ENCODE results near the gene SEMA3F. TPM values are rescaled to one million over a fixed set of nuclear protein-coding genes. Genes with fewer than 3 reads are reported as not detected.

Gene SEMA3F
- total and polyA plus RNA-seq, 9 donors: 1.9 to 31.5 (median 7.2) TPM

DNA sequence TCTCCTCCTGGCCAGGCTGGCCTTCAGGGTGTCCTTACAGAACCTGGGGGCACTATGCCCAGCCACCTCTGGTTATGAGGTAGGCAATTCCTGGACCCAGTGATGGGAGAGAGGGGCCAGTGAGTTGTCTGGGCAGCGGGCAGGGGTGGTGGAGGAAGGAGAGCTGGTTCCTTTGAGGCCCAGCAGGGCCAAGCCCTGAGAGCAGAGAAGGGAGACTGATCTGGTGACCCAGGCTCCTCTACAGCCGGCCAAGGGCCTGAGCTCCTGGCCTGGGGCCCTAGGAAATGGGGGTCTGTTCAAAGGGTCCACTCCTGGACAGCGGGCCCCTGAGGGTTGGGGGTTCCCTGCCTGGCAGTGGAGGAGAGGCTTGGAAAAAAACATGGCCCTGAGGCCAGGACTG, 57.8 kb downstream of the SEMA3F start:
- Histone ChIP-seq H3K4me3 (no peak overlapping the region), H3K27ac (no peak overlapping the region), H3K9me3 (no peaks in the 10 kb centered on the region), H3K36me3 (no peaks in the 10 kb centered on the region), H3K27me3 (no peaks in the 10 kb centered on the region), H3K4me1 (ENCODE audit: insufficient read depth) (peaks cover 7% of the 10 kb centered on the region)
- TF ChIP-seq, protein P1, sequence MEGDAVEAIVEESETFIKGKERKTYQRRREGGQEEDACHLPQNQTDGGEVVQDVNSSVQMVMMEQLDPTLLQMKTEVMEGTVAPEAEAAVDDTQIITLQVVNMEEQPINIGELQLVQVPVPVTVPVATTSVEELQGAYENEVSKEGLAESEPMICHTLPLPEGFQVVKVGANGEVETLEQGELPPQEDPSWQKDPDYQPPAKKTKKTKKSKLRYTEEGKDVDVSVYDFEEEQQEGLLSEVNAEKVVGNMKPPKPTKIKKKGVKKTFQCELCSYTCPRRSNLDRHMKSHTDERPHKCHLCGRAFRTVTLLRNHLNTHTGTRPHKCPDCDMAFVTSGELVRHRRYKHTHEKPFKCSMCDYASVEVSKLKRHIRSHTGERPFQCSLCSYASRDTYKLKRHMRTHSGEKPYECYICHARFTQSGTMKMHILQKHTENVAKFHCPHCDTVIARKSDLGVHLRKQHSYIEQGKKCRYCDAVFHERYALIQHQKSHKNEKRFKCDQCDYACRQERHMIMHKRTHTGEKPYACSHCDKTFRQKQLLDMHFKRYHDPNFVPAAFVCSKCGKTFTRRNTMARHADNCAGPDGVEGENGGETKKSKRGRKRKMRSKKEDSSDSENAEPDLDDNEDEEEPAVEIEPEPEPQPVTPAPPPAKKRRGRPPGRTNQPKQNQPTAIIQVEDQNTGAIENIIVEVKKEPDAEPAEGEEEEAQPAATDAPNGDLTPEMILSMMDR (IDR thresholded peaks at IDR 0.05): no peak
- no peak for TF ChIP-seq EP300 (IDR thresholded peaks at IDR 0.05)
- TF ChIP-seq POLR2A (IDR thresholded peaks at IDR 0.05): no peak
- DNase-seq: no peak
- intact Hi-C loops (cut with DNase I): no loop called here
- 87 to 98% (median 93%) methylated on average over 3 of the region's 3 CpGs for WGBS, 3 donors

DNA sequence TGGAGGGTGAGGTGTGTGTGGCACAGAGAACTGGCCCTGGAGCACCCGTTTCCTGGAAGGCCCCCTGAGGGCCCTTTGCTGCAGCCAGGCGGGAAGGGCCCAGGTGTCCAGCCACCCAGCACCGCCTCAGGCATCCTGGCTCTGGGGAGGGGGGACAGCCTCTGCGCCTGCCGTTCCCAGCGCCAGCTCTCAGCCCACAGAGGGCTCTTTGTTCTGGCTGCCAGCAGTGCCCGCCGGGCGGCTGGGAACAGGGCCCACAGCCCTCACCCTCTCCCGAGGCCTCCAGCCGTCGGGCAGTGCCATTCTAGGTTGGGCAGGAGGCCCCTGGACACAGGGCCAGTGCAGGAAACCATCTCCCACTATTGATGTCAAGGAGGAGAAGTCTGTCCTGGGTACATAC, 58.2 kb downstream of the SEMA3F start:
- 91 to 94% (median 93%) methylated on average over 12 of the region's 12 CpGs for WGBS, 3 donors
- intact Hi-C loops (cut with DNase I): no loop called here
- no peaks in the 10 kb centered on the region for H3K27me3 ChIP-seq

DNA sequence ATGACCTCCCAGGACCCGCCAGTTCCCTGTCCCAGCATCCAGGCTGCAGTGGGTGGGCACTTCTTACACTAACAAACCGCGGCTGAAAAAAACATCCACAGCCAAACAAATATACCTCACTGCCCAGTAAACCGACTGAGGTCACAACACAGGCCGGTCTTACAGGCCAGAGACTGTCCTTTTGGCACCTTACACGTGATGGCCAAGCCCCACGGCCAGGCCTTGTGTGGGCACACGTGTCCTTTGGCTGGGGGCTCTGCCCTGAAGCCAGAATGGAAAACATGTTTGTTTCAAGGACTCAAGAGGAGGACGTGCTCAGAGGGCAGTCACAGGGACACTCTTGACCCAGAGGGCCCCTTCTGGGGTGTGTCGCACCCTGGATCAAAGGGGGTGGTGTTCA, 59.7 kb downstream of the SEMA3F start:
- no peak for TF ChIP-seq EP300 (IDR thresholded peaks at IDR 0.05)
- TF ChIP-seq POLR2A (IDR thresholded peaks at IDR 0.05): no peak
- TF ChIP-seq, protein P1 (IDR thresholded peaks at IDR 0.05): no peak
- no peak overlapping the region for H3K4me3 ChIP-seq
- no peak overlapping the region for H3K27ac ChIP-seq
- no peaks in the 10 kb centered on the region for H3K27me3 ChIP-seq
- 71 to 78% (median 73%) methylated on average over 10 of the region's 10 CpGs for WGBS, 3 donors
- H3K4me1 ChIP-seq (ENCODE audit: insufficient read depth): no peaks in the 10 kb centered on the region
- no peaks in the 10 kb centered on the region for H3K36me3 ChIP-seq
- no peaks in the 10 kb centered on the region for H3K9me3 ChIP-seq
- intact Hi-C loops (cut with DNase I): no loop called here
- DNase-seq: no peak

More for the DNA sequence above, 58.2 kb downstream of the SEMA3F start:
- DNase-seq: no peak
- Histone ChIP-seq H3K4me1 (ENCODE audit: insufficient read depth) (peaks cover 6% of the 10 kb centered on the region), H3K9me3 (no peaks in the 10 kb centered on the region), H3K27ac (no peak overlapping the region), H3K4me3 (no peak overlapping the region), H3K36me3 (no peaks in the 10 kb centered on the region)
- TF ChIP-seq POLR2A (IDR thresholded peaks at IDR 0.05) (no peak), EP300 (IDR thresholded peaks at IDR 0.05) (no peak)
- TF ChIP-seq, protein P1 (IDR thresholded peaks at IDR 0.05): no peak

DNA sequence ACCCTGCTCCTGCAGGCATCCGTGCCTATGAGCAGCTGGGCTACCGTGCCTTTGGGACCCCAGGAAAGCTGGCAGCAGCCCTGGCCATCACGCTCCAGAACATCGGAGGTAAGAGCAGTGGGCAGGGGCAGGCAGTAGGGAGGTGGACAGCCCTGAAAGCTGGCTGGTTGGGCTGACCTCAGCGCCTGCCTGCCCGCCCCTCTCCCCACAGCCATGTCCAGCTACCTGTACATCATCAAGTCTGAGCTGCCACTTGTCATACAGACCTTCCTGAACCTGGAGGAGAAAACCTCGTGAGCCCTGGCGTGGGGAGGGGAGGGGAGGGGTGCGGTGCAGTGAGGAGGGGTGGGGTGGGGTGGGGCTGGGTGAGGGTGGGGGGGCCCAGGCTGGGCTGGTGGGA, 60.4 kb downstream of the SEMA3F start:
- 74 to 80% (median 78%) methylated on average over 9 of the region's 9 CpGs for WGBS, 3 donors
- no peak overlapping the region for H3K27ac ChIP-seq

More for the DNA sequence above, 60.4 kb downstream of the SEMA3F start:
- no peak for DNase-seq
- no peaks in the 10 kb centered on the region for H3K27me3 ChIP-seq
- H3K4me1 ChIP-seq (ENCODE audit: insufficient read depth): no peaks in the 10 kb centered on the region
- intact Hi-C loops (cut with DNase I): no loop called here
- no peaks in the 10 kb centered on the region for H3K9me3 ChIP-seq
- TF ChIP-seq EP300 (IDR thresholded peaks at IDR 0.05): no peak
- TF ChIP-seq POLR2A (IDR thresholded peaks at IDR 0.05): no peak
- TF ChIP-seq, protein P1 (IDR thresholded peaks at IDR 0.05): no peak
- no peak overlapping the region for H3K4me3 ChIP-seq
- no peaks in the 10 kb centered on the region for H3K36me3 ChIP-seq

All from ovary (tissue), 9 donors.